Tibial artery (tissue), 4 donors: ENCODE data around the gene NID1.
"Not testable (repeated sequence)": the region's sequence is repeated elsewhere in the genome, so short reads cannot be mapped to it uniquely, and the experiment has no call there.

ENCODE experiments used
- DNase-seq, 2 donors: peaks; one replicate each; pipeline ENCODE4 v3.0.0-alpha.2; 2019
- H3K27ac ChIP-seq, 2 donors: fragments of 200-600 bp; sonication (generic) in 1 of 2; 1 replicate in 1 of 2; 2 replicates in 1 of 2; pipeline ENCODE4 v1.5.1; 2018 to 2019; ENCODE audit warnings: mild to moderate bottlenecking in 1 of 2
- H3K27me3 ChIP-seq, 2 donors: fragments of 200-600 bp; sonication (generic) in 1 of 2; one replicate each; pipeline versions ENCODE4 v1.5.1 to v1.6.0; 2016 to 2019
- H3K36me3 ChIP-seq, 3 donors: fragments of 200-600 bp; sonication (generic) in 2 of 3; one replicate each; pipeline ENCODE4 v1.5.1; 2016 to 2019; ENCODE audit warnings: mild to moderate bottlenecking in 2 of 3
- H3K4me1 ChIP-seq, 4 donors: fragments of 200-600 bp; sonication (generic) in 2 of 4; 1 replicate in 3 of 4; 2 replicates in 1 of 4; pipeline ENCODE4 v1.5.1; 2016 to 2019
- H3K4me3 ChIP-seq, 2 donors: fragments of 200-600 bp; sonication (generic) in 1 of 2; 1 replicate in 1 of 2; 2 replicates in 1 of 2; pipeline ENCODE4 v1.5.1; 2018 to 2019; ENCODE audit warnings: mild to moderate bottlenecking in 2 of 2
- H3K9me3 ChIP-seq, 3 donors: fragments of 200-600 bp; sonication (generic) in 1 of 3; one replicate each; pipeline ENCODE4 v1.5.1; 2016 to 2019
- intact Hi-C: fragments of 100-400 bp; cut with DNase I; formaldehyde crosslinking; loops from one replicate; pipeline ENCODE4 v1.15.0; 2023; ENCODE audit warnings: low total_unique reads
- TF ChIP-seq, protein P1 (sequence below), 2 experiments: fragments of 200-600 bp in 1 of 2; fragments of 450-650 bp in 1 of 2; IDR thresholded peaks; one replicate each; pipeline ENCODE4 v1.5.1; 2017 to 2019; ENCODE audit warnings: antibody characterized with exemption in 2 of 2, mild to moderate bottlenecking in 1 of 2, moderate library complexity in 1 of 2

Gene NID1

DNA sequence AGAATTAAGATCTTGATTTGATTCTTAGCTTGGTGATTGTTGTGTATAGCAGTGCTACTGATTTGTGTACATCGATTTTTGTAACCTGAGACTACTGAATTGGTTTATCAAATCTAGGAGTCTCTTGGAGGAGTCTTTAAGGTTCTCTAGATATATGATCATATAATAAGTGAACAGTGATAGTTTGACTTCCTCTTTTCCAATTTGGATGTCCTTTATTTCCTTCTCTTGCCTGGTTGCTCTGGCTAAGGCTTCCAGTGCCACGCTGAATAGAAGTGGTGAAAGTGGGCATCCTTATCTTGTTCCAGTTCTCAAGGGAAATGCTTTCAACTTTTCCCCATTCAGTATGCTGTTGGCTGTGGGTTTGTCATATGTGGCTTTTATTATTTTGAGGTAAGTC, 136.7 kb downstream of the NID1 start:
- intact Hi-C loops: no loop called here
- DNase-seq: no peak
- Histone ChIP-seq H3K4me3 (no peak overlapping the region), H3K4me1 (peaks cover 0 to 17% (median 11%) of the 10 kb centered on the region in 4 donors), H3K36me3 (no peaks in the 10 kb centered on the region), H3K27ac (no peak overlapping the region), H3K9me3 (no peaks in the 10 kb centered on the region), H3K27me3 (no peaks in the 10 kb centered on the region)
- TF ChIP-seq, protein P1, sequence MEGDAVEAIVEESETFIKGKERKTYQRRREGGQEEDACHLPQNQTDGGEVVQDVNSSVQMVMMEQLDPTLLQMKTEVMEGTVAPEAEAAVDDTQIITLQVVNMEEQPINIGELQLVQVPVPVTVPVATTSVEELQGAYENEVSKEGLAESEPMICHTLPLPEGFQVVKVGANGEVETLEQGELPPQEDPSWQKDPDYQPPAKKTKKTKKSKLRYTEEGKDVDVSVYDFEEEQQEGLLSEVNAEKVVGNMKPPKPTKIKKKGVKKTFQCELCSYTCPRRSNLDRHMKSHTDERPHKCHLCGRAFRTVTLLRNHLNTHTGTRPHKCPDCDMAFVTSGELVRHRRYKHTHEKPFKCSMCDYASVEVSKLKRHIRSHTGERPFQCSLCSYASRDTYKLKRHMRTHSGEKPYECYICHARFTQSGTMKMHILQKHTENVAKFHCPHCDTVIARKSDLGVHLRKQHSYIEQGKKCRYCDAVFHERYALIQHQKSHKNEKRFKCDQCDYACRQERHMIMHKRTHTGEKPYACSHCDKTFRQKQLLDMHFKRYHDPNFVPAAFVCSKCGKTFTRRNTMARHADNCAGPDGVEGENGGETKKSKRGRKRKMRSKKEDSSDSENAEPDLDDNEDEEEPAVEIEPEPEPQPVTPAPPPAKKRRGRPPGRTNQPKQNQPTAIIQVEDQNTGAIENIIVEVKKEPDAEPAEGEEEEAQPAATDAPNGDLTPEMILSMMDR (IDR thresholded peaks at IDR 0.05): no peak

DNA sequence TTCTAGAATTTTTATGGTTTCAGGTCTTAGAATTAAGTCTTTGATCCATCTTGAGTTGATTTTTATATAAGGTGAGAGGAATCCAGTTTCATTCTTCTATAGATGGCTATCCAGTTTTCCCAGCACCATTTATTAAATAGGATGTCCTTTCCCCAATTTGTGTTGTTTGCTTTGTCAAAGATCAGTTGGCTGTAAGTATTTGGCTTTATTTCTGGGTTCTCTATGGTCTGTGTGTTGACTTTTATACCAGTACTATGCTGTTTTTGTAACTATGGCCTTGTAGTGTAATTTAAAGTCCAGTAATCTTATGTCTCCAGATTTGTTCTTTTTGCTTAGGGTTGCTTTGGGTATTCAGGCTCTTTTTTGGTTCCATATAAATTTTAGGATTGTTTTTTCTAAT, 137.3 kb downstream of the NID1 start:
- H3K27me3 ChIP-seq, intact Hi-C loops, H3K27ac ChIP-seq, H3K36me3 ChIP-seq, H3K9me3 ChIP-seq, DNase-seq, H3K4me3 ChIP-seq: not testable (repeated sequence)
- H3K4me1 ChIP-seq: peaks cover 0 to 11% (median 9%) of the 10 kb centered on the region in 4 donors
